ENCODE measurements around the gene ABCF2. TPM values are rescaled to one million over a fixed set of nuclear protein-coding genes. Genes with fewer than 3 reads are reported as not detected.
A peak's percentile ranks its signal among the peaks of the same experiment; 100 is the strongest.

The ABCF2 gene
- total and polyA plus RNA-seq, 2 of the 13 experiments (the other 11 are each of a cell fraction or from before 2014, with no cell fraction given): 16.3 to 42.5 TPM

GRCh38 chr7:151232091-151232916 is 5.3 kb upstream of the ABCF2 start, which contains the start of gene CHPF2 (continued):
- TF ChIP-seq ZNF547 (CRISPR knock-in tag; IDR thresholded peaks at IDR 0.05) (peak; percentile 55; the same call in 1 of the 2 replicates), ONECUT2 (CRISPR knock-in tag; IDR thresholded peaks at IDR 0.05) (no peak), EHMT2 (IDR thresholded peaks at IDR 0.05; ENCODE audit: borderline replicate concordance, low read depth, low read length) (no peak), ZNF646 (CRISPR knock-in tag; IDR thresholded peaks at IDR 0.05) (no peak), ZNF230 (CRISPR knock-in tag; IDR thresholded peaks at IDR 0.05) (no peak), NCOA1 (CRISPR knock-in tag; IDR thresholded peaks at IDR 0.05) (no peak), ZNF790 (CRISPR knock-in tag; IDR thresholded peaks at IDR 0.05; ENCODE audit: borderline replicate concordance) (no peak), POGK (CRISPR knock-in tag; conservative IDR thresholded peaks at IDR 0.05) (no peak), HDAC6 (IDR thresholded peaks at IDR 0.05; ENCODE audit: low read depth, low read length) (no peak), SOX6 (IDR thresholded peaks at IDR 0.05) (no peak), SOX6 (CRISPR knock-in tag; IDR thresholded peaks at IDR 0.05) (peak; percentile 39), ZUFSP (CRISPR knock-in tag; IDR thresholded peaks at IDR 0.05; ENCODE audit: borderline replicate concordance) (no peak), REST (IDR thresholded peaks at IDR 0.05; ENCODE audit: borderline replicate concordance in 1 of 2, low read depth in 1 of 2, low read length in 2 of 2) (no peak), ZNF674 (CRISPR knock-in tag; IDR thresholded peaks at IDR 0.05; ENCODE audit: low read depth) (no peak), MED1 (CRISPR knock-in tag; IDR thresholded peaks at IDR 0.05) (peak; percentile 38; the same call in 1 of the 2 replicates)
